Panc1 (cell line): ENCODE data around the gene ZYG11B. TPM values are rescaled to one million over a fixed set of nuclear protein-coding genes. Genes with fewer than 3 reads are reported as not detected.

Source experiments
- ATAC-seq: fragments of 200-7000 bp; cut with Tn5 transposase; 2 replicates; pipeline ENCODE4 v1.9.1; 2020; ENCODE audit warnings: mild to moderate bottlenecking, moderate library complexity
- BruUV-seq: library from RNA; stranded (reverse); fragments of 400-500 nt; replicated peaks from 2 replicates; lab custom pipeline; 2021; lab: Mats Ljungman, UMichigan
- CTCF ChIA-PET: fragments of 300-600 bp; sonication (Branson Sonifier 250); formaldehyde crosslinking; loops from one replicate; lab custom pipeline; 2022; ENCODE audit warnings: antibody characterized with exemption; lab: Charles Lee
- POLR2A ChIA-PET: fragments of 300-600 bp; sonication (Branson Sonifier 250); formaldehyde crosslinking; loops from one replicate; lab custom pipeline; 2022; ENCODE audit warnings: antibody characterized with exemption; lab: Charles Lee
- DNase-seq: peaks from one replicate; pipeline ENCODE4 v3.0.0-alpha.2; 2010; ENCODE audit warnings: low read depth, low spot score
- H3K27ac ChIP-seq: 2 replicates; pipeline ENCODE4 v1.5.1; 2011; ENCODE audit warnings: mild to moderate bottlenecking, low read length, inconsistent platforms
- H3K27me3 ChIP-seq: fragments of 200-500 bp; sonication (Bioruptor generic); 2 replicates; pipeline ENCODE4 v1.6.0; 2014; ENCODE audit warnings: low read length, inconsistent platforms; ENCODE audit not compliant: control insufficient read depth, insufficient read depth
- H3K36me3 ChIP-seq: fragments of 200-500 bp; sonication (Bioruptor generic); 2 replicates; pipeline ENCODE4 v1.5.1; 2014; ENCODE audit warnings: inconsistent platforms, mild to moderate bottlenecking, low read length, moderate library complexity; ENCODE audit not compliant: control insufficient read depth, insufficient read depth
- H3K4me1 ChIP-seq: 2 replicates; pipeline ENCODE4 v1.5.1; 2011; ENCODE audit warnings: inconsistent platforms, mild to moderate bottlenecking, low read length, moderate library complexity; ENCODE audit not compliant: control insufficient read depth, insufficient read depth
- H3K4me3 ChIP-seq, 2 experiments: 2 replicates each; pipeline ENCODE4 v1.5.1; 2011 to 2012; ENCODE audit warnings: low read depth in 2 of 2, low read length in 2 of 2, mild to moderate bottlenecking in 2 of 2, inconsistent platforms in 1 of 2, moderate library complexity in 1 of 2
- H3K9me3 ChIP-seq: fragments of 200-500 bp; sonication (Bioruptor generic); 2 replicates; pipeline ENCODE4 v1.5.1; 2014; ENCODE audit warnings: low read depth, mild to moderate bottlenecking, inconsistent platforms, low read length, moderate library complexity; ENCODE audit not compliant: control insufficient read depth, insufficient read depth
- POLR2AphosphoS5 ChIP-seq: IDR thresholded peaks from 2 replicates; pipeline ENCODE4 v1.6.1; 2012; ENCODE audit warnings: mild to moderate bottlenecking, low read depth, low read length, moderate library complexity
- SIN3A ChIP-seq: IDR thresholded peaks from 2 replicates; pipeline ENCODE4 v1.6.1; 2012; ENCODE audit warnings: low read depth, mild to moderate bottlenecking, low read length, moderate library complexity, borderline replicate concordance; ENCODE audit not compliant: insufficient read depth
- TCF7L2 ChIP-seq: IDR thresholded peaks from 2 replicates; pipeline ENCODE4 v1.6.1; 2011; ENCODE audit warnings: mild to moderate bottlenecking, low read depth, low read length, inconsistent platforms
- in situ Hi-C: cut with HindIII; loops from 2 replicates; pipeline ENCODE4 v1.10.0; 2016; ENCODE audit warnings: low sequenced_read_pairs, low pct_unique_long_range_greater_than_20kb
- intact Hi-C: fragments of 100-400 bp; cut with micrococcal nuclease; formaldehyde crosslinking; loops from one replicate; pipeline ENCODE4 v1.10.0; 2022; ENCODE audit not compliant: unreplicated experiment
- total RNA-seq: library from RNA; stranded (reverse); gene quantifications from one replicate; pipeline ENCODE4 v1.2.1, GENCODE V29; 2021; ENCODE audit not compliant: unreplicated experiment
- TF ChIP-seq, protein P1 (sequence below): fragments of 450-650 bp; IDR thresholded peaks from 2 replicates; pipeline ENCODE4 v1.5.1; 2017; ENCODE audit warnings: mild to moderate bottlenecking
- TF ChIP-seq, protein P2 (sequence below), 2 experiments: IDR thresholded peaks; 2 replicates each; pipeline ENCODE4 v1.6.1; 2011 to 2012; ENCODE audit warnings: low read depth in 2 of 2, control low read depth in 1 of 2, low read length in 1 of 2, mild to moderate bottlenecking in 1 of 2, moderate library complexity in 1 of 2; ENCODE audit not compliant: insufficient read depth in 1 of 2

Gene ZYG11B
- total RNA-seq, 1 experiment from 2014 or later: 30.7 TPM

DNA sequence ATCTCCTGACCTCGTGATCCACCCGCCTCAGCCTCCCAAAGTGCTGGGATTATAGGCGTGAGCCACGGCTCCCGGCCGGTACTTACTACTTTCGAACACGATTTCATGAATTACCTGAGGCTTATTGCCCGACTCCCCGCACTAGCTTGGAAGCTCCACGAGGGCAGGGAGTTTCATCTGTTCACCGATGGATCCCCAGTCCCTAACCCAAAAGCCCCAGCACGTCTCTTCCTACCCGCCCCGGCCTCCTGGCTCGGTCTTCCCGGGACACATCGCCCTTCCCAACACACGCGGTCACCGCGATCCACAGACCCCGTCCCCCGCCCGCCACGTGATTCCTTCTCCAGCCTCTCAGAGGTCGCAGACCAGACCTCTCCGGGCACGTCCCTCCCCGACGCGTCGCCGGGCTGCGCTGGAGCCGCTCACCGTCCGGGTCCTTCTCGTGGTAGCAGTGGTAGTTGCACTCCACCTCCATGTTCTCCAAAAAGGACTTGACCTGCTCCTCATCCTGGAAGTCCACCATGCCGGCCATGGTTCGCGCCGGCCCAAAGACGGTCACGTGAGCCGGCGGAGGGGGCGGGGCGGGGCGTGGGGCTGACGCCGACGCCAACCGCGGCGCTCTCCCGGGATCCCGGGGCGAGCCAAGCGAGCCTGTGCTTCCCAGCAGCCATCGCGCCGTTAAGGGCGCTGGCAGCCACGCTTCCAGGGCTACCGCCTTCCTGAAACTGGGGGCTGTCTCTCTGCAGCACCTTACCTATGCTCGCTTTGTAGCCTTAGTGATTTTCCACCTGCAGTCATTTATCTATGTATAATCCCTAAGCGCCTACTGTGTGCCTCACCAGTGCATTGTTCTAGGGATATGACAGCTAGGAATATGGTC is 28.2 kb upstream of the ZYG11B start, which contains the start of gene COA7:
Gene COA7, minus strand, starts transcription at position 553 of the 880 bp plus-strand sequence. Its CDS starts 21 bp downstream, at position 532.
- no peaks in the 10 kb centered on the region for H3K36me3 ChIP-seq
- intact Hi-C loops (no loop called here), in situ Hi-C loops (no loop called here)
- no TSS peak for BruUV-seq
- H3K9me3 ChIP-seq: no peaks in the 10 kb centered on the region
- ATAC-seq: peak; percentile 87
- peak within 1 kb of the TSS; percentile 85 for H3K4me3 ChIP-seq
- H3K4me1 ChIP-seq: peaks cover 14% of the 10 kb centered on the region
- ChIA-PET POLR2A (no interaction called here), CTCF (no interaction called here)
- H3K27ac ChIP-seq: peak within 1 kb of the TSS; percentile 97
- DNase-seq: peak; percentile 48
- TF ChIP-seq SIN3A: no peak
- peak; percentile 91 for TF ChIP-seq POLR2AphosphoS5
- TF ChIP-seq TCF7L2: no peak
- no peaks in the 10 kb centered on the region for H3K27me3 ChIP-seq

DNA sequence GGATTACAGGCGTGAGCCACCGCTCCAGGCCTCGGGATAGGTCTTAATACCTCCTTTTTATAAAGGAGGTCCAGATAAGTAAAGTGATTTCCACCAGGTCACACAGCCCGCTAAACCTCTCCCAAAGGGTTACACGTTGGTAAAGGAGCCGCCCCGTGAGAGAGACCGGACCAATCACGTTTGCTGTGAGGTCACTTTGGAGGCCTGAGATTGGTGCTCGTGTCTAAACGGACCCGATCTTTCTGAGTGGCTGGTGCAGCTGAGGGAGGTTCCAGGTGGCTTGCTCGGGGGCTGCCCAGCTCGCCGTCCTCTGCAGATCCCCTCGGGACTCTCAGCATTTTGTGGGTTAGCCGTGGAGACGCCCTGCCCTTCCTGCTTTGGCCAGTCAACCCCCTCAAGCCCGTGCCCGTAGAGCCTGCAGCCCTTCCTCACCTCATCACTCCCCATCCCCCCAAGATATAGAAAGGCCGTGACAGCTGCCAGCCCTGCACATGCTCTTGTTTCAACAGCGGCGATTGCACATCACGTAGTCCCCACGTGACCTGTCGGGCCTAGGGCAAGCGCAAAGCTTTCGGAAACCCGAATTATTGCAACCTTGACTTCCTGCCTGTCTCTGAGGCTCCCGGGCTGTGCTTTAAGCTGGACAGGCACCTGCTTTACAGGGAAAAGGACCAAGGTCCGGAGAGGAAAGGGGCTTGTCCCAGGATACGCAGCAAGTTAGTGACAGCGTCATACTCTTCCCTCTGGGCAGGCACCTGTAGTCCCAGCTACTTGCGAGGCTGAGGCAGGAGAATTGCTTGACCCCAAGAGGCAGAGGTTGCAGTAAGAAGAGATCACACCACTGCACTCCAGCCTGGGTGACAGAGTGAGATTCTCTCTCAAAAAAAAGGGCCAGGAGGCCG is 23.1 kb upstream of the ZYG11B start:
- Histone ChIP-seq H3K4me1 (peaks cover 25% of the 10 kb centered on the region), H3K36me3 (no peaks in the 10 kb centered on the region), H3K27me3 (no peaks in the 10 kb centered on the region), H3K4me3 (peak overlapping the region; percentile 53 to 82), H3K9me3 (no peaks in the 10 kb centered on the region), H3K27ac (peak overlapping the region; percentile 82)
- BruUV-seq: no TSS peak
- TF ChIP-seq, protein P1, sequence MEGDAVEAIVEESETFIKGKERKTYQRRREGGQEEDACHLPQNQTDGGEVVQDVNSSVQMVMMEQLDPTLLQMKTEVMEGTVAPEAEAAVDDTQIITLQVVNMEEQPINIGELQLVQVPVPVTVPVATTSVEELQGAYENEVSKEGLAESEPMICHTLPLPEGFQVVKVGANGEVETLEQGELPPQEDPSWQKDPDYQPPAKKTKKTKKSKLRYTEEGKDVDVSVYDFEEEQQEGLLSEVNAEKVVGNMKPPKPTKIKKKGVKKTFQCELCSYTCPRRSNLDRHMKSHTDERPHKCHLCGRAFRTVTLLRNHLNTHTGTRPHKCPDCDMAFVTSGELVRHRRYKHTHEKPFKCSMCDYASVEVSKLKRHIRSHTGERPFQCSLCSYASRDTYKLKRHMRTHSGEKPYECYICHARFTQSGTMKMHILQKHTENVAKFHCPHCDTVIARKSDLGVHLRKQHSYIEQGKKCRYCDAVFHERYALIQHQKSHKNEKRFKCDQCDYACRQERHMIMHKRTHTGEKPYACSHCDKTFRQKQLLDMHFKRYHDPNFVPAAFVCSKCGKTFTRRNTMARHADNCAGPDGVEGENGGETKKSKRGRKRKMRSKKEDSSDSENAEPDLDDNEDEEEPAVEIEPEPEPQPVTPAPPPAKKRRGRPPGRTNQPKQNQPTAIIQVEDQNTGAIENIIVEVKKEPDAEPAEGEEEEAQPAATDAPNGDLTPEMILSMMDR: no peak
- TF ChIP-seq SIN3A: peak; percentile 65; the same call in 1 of the 2 replicates
- ChIA-PET CTCF (interaction anchor here (0.6 to 1.2 kb wide), 4 partner anchors 12 to 340 kb away, joined by 3 to 6 read pairs (median 4); partner anchors contain the start of gene ECHDC2), POLR2A (no interaction called here)
- DNase-seq: peak; percentile 89
- intact Hi-C loops: loop anchor here (2.0 to 10.0 kb wide), 2 partner anchors 46 to 122 kb away; no protein-coding TSS in a partner anchor
- in situ Hi-C loops: no loop called here
- ATAC-seq: peak; percentile 95

DNA sequence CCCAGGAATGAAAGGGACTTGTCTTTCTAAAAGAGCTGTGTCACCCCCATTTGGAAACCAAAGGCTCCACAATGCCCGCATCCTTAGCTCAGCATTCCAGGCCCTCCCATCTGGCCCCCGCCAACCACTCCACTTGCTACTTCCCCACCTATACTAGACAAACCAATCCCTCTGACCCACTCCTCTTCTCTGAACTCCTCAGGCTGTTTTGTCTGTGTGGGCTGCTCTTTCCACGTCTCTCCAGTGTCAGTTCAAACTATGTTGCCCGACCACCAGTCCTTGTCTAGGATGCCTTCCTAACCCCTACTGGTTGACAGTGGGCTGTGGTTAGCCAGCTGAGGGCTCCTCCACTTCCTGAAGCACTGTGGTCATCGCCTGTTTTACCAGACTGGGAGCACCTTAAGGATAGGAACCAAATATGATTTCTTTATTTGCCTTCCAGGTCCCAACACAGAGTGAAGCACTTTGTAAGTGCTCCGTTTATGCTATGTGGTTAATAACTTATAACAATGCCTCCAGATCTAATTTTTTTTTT is 20.1 kb upstream of the ZYG11B start:
- POLR2A ChIA-PET: no interaction called here
- no peak overlapping the region for H3K4me3 ChIP-seq
- H3K36me3 ChIP-seq: no peaks in the 10 kb centered on the region
- H3K4me1 ChIP-seq: peaks cover 22% of the 10 kb centered on the region
- no peaks in the 10 kb centered on the region for H3K27me3 ChIP-seq
- no peaks in the 10 kb centered on the region for H3K9me3 ChIP-seq
- in situ Hi-C loops: no loop called here
- DNase-seq (no peak), ATAC-seq (no peak)
- TF ChIP-seq, protein P1: no peak
- TF ChIP-seq TCF7L2: no peak
- no peak for TF ChIP-seq POLR2AphosphoS5
- no peak for TF ChIP-seq SIN3A
- TF ChIP-seq, protein P2, sequence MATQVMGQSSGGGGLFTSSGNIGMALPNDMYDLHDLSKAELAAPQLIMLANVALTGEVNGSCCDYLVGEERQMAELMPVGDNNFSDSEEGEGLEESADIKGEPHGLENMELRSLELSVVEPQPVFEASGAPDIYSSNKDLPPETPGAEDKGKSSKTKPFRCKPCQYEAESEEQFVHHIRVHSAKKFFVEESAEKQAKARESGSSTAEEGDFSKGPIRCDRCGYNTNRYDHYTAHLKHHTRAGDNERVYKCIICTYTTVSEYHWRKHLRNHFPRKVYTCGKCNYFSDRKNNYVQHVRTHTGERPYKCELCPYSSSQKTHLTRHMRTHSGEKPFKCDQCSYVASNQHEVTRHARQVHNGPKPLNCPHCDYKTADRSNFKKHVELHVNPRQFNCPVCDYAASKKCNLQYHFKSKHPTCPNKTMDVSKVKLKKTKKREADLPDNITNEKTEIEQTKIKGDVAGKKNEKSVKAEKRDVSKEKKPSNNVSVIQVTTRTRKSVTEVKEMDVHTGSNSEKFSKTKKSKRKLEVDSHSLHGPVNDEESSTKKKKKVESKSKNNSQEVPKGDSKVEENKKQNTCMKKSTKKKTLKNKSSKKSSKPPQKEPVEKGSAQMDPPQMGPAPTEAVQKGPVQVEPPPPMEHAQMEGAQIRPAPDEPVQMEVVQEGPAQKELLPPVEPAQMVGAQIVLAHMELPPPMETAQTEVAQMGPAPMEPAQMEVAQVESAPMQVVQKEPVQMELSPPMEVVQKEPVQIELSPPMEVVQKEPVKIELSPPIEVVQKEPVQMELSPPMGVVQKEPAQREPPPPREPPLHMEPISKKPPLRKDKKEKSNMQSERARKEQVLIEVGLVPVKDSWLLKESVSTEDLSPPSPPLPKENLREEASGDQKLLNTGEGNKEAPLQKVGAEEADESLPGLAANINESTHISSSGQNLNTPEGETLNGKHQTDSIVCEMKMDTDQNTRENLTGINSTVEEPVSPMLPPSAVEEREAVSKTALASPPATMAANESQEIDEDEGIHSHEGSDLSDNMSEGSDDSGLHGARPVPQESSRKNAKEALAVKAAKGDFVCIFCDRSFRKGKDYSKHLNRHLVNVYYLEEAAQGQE (IDR thresholded peaks at IDR 0.05; ENCODE audit: insufficient read depth in 1 of 2, low read depth in 2 of 2, low read length in 1 of 2): no peak
- no TSS peak for BruUV-seq
- intact Hi-C loops: loop anchor here (10.0 kb wide), 1 partner anchor 119 kb away; no protein-coding TSS in a partner anchor
- H3K27ac ChIP-seq: peak overlapping the region; percentile 78; the same call in 1 of the 2 replicates
- CTCF ChIA-PET: no interaction called here
